Keratinocyte (primary cell): ENCODE measurements around the gene CCDC85B. TPM values are rescaled to one million over a fixed set of nuclear protein-coding genes. Genes with fewer than 3 reads are reported as not detected.

ENCODE experiments used
- DNase-seq: peaks from one replicate; pipeline ENCODE4 v3.0.0-alpha.2; 2011; ENCODE audit warnings: low read depth, missing footprints, low spot score
- FAIRE-seq: peaks from 2 replicates; lab custom pipeline; 2011; peaks lifted over from hg19 to GRCh38; lab: Jason Lieb, UNC
- H2AFZ ChIP-seq: 2 replicates; pipeline ENCODE4 v1.6.0; 2012; ENCODE audit warnings: low read length, control low read depth, inconsistent platforms; ENCODE audit not compliant: control insufficient read depth
- H3K27ac ChIP-seq: 2 replicates; pipeline ENCODE4 v1.5.1; 2011; ENCODE audit warnings: low read length; ENCODE audit not compliant: control insufficient read depth, insufficient read depth
- H3K27me3 ChIP-seq: 3 replicates; pipeline ENCODE4 v1.6.0; 2011; ENCODE audit warnings: low read length; ENCODE audit not compliant: control insufficient read depth, insufficient read depth; ENCODE audit errors: extremely low read depth
- H3K36me3 ChIP-seq, 2 experiments: 2 replicates in 1 of 2; 3 replicates in 1 of 2; pipeline ENCODE4 v1.5.1; 2011; ENCODE audit warnings: low read length in 2 of 2, mild to moderate bottlenecking in 1 of 2; ENCODE audit not compliant: control insufficient read depth in 2 of 2, insufficient read depth in 2 of 2; ENCODE audit errors: extremely low read depth in 1 of 2
- H3K4me1 ChIP-seq: 3 replicates; pipeline ENCODE4 v1.5.1; 2011; ENCODE audit warnings: low read length; ENCODE audit not compliant: control insufficient read depth, insufficient read depth; ENCODE audit errors: extremely low read depth
- H3K4me2 ChIP-seq: 3 replicates; pipeline ENCODE4 v1.6.0; 2011; ENCODE audit warnings: low read depth, low read length; ENCODE audit not compliant: control insufficient read depth, insufficient read depth; ENCODE audit errors: extremely low read depth
- H3K4me3 ChIP-seq, 3 experiments: fragments of 200-600 bp in 1 of 3; sonication (generic) in 1 of 3; 2 replicates in 2 of 3; 3 replicates in 1 of 3; pipeline ENCODE4 v1.5.1; 2011 to 2016; ENCODE audit warnings: low read length in 3 of 3, mild to moderate bottlenecking in 3 of 3, control low read depth in 2 of 3, inconsistent platforms in 1 of 3, low read depth in 1 of 3, mixed read lengths in 1 of 3, mixed run types in 1 of 3, moderate library complexity in 1 of 3; ENCODE audit not compliant: control insufficient read depth in 2 of 3, insufficient read depth in 2 of 3; ENCODE audit errors: extremely low read depth in 1 of 3
- H3K79me2 ChIP-seq: 2 replicates; pipeline ENCODE4 v1.6.0; 2012; ENCODE audit warnings: low read length; ENCODE audit not compliant: control insufficient read depth, insufficient read depth
- H3K9ac ChIP-seq: 3 replicates; pipeline ENCODE4 v1.6.0; 2011; ENCODE audit warnings: low read length; ENCODE audit not compliant: control insufficient read depth, insufficient read depth; ENCODE audit errors: extremely low read depth
- H3K9me1 ChIP-seq: 3 replicates; pipeline ENCODE4 v1.6.0; 2011; ENCODE audit warnings: low read length; ENCODE audit not compliant: control insufficient read depth, insufficient read depth; ENCODE audit errors: extremely low read depth
- H3K9me3 ChIP-seq: 2 replicates; pipeline ENCODE4 v1.5.1; 2012; ENCODE audit warnings: low read depth, low read length; ENCODE audit not compliant: control insufficient read depth
- H4K20me1 ChIP-seq: 3 replicates; pipeline ENCODE4 v1.6.0; 2011; ENCODE audit warnings: low read length; ENCODE audit not compliant: control insufficient read depth, insufficient read depth; ENCODE audit errors: extremely low read depth
- EZH2 ChIP-seq: IDR thresholded peaks from one replicate; pipeline ENCODE4 v1.6.1; 2012; ENCODE audit warnings: inconsistent platforms, mild to moderate bottlenecking, low read length, moderate library complexity
- dilution Hi-C: fragments of 300-500 bp; cut with MboI; formaldehyde crosslinking; loops from one replicate; pipeline ENCODE4 v1.7.0; 2020; ENCODE audit warnings: low sequenced_read_pairs; ENCODE audit not compliant: extremely low pct_ligation_motif_present
- polyA plus RNA-seq, 5 experiments: library from polyadenylated mRNA; depleted of rRNA in 3 of 5; stranded (reverse) in 3 of 5; stranded (forward) in 1 of 5; unstranded in 1 of 5; fragments of >200 nt; gene quantifications; 1 replicate in 1 of 5; 2 replicates in 3 of 5; 3 replicates in 1 of 5; pipeline versions ENCODE4 v1.2.1 to v1.2.3, GENCODE V29; 2011 to 2012; ENCODE audit warnings: missing spikeins in 2 of 5, low read depth in 1 of 5, low replicate concordance in 1 of 5
- TF ChIP-seq, protein P1 (sequence below), 3 experiments: IDR thresholded peaks in 1 of 3; conservative IDR thresholded peaks in 1 of 3; optimal IDR thresholded peaks in 1 of 3; 2 replicates in 2 of 3; 3 replicates in 1 of 3; pipeline versions ENCODE3 to v1.5.1; 2011; ENCODE audit warnings: low read length in 3 of 3, mild to moderate bottlenecking in 3 of 3, moderate library complexity in 2 of 3, control low read depth in 1 of 3, inconsistent platforms in 1 of 3; ENCODE audit not compliant: insufficient read depth in 2 of 3; ENCODE audit errors: extremely low read depth in 1 of 3

The CCDC85B gene
- polyA plus RNA-seq, 1 donor (not counting 4 experiments of a cell fraction or from before 2014, with no cell fraction given), result 4.1 TPM

DNA sequence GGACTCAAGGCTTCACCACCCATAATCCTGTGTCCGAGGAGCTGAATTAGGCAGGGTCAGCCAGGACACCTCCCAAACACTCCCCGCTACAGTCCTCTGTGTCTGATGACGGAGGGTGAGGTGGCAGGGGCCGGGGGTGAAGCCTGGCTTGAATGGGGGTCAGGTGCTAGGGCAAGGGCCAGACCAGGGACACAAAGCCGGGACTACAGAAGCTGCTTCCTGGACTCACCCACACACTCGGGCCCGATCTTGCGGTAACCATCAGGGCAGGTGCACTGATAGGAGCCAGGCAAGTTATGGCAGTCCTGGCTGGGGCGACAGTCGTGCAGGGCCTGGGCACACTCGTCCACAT, 20.2 kb upstream of the CCDC85B start:
- no peak for FAIRE-seq
- H3K9me3 ChIP-seq, result no peaks in the 10 kb centered on the region

DNA sequence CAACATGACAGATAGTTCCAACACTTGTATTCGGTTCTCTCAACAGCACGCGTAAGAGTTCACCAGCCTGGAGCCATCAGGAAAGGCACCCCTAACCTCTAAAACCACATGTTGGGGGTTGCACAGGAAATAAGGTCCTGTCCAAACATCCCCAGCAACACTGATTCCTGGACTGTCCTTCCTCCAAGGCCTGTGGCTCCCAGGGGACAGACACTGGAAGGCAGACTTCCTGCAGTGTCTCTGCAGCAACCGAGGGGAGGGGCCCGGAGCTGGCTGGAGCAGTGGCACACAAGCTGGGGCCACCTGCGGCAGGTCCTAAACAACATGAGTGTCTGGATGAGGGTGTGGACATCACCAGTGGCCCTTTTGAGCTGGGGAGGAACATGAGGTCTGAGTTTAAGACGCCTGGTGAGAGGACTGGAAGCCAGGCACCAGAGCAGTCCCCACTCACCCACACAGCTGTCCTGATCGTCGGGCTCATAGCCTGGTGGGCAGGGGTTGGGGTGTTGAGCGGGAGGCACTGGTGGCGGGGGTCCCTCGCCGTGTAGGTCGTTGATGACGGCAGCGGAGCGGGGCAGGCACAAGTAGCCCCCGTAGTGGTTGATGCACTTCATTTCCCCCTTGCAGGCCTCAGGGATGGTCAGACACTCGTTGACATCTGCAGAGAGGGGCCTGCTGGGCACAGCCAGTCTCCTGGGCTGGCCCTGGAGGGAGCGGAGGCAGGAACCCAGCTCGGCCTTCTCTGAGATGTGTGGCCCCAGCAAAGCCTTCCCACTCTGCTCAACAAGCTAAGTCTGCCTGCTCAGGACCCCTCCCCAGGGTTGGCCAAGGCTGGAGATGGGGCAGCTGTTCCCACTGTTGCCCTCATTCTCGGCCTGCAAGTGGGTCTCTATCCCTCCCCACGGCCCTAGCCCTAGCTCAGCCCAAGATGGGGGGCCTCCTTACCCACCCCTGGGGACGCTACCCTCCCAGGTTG, 19.5 kb upstream of the CCDC85B start:
- H3K27me3 ChIP-seq, result no peaks in the 10 kb centered on the region
- no peak for FAIRE-seq
- no peaks in the 10 kb centered on the region for H3K4me1 ChIP-seq
- TF ChIP-seq EZH2, result no peak
- TF ChIP-seq, protein P1, sequence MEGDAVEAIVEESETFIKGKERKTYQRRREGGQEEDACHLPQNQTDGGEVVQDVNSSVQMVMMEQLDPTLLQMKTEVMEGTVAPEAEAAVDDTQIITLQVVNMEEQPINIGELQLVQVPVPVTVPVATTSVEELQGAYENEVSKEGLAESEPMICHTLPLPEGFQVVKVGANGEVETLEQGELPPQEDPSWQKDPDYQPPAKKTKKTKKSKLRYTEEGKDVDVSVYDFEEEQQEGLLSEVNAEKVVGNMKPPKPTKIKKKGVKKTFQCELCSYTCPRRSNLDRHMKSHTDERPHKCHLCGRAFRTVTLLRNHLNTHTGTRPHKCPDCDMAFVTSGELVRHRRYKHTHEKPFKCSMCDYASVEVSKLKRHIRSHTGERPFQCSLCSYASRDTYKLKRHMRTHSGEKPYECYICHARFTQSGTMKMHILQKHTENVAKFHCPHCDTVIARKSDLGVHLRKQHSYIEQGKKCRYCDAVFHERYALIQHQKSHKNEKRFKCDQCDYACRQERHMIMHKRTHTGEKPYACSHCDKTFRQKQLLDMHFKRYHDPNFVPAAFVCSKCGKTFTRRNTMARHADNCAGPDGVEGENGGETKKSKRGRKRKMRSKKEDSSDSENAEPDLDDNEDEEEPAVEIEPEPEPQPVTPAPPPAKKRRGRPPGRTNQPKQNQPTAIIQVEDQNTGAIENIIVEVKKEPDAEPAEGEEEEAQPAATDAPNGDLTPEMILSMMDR (optimal IDR thresholded peaks at IDR 0.05 in 1 of 3, IDR thresholded peaks at IDR 0.05 in 1 of 3, conservative IDR thresholded peaks at IDR 0.05 in 1 of 3; ENCODE audit: extremely low read depth in 1 of 3, insufficient read depth in 2 of 3, low read length in 3 of 3), result no peak
- H3K9ac ChIP-seq, result no peak overlapping the region
- H3K9me1 ChIP-seq, result no peaks in the 10 kb centered on the region
- no peaks in the 10 kb centered on the region for H4K20me1 ChIP-seq
- no peak for DNase-seq
- H3K9me3 ChIP-seq, result no peaks in the 10 kb centered on the region
- no peaks in the 10 kb centered on the region for H3K79me2 ChIP-seq
- no peak overlapping the region for H2AFZ ChIP-seq
- peaks cover 2 to 12% of the 10 kb centered on the region in 2 experiments for H3K36me3 ChIP-seq
- H3K4me2 ChIP-seq, result no peak overlapping the region
- H3K4me3 ChIP-seq, result no peak overlapping the region
- no peak overlapping the region for H3K27ac ChIP-seq
- dilution Hi-C loops, result no loop called here

More for the DNA sequence above, 20.2 kb upstream of the CCDC85B start:
- Histone ChIP-seq H3K36me3 (peaks cover 7 to 16% of the 10 kb centered on the region in 2 experiments), H3K27ac (no peak overlapping the region), H2AFZ (no peak overlapping the region), H3K9ac (no peak overlapping the region), H3K4me3 (no peak overlapping the region), H3K79me2 (no peaks in the 10 kb centered on the region), H3K4me2 (no peak overlapping the region), H3K27me3 (no peaks in the 10 kb centered on the region), H4K20me1 (no peaks in the 10 kb centered on the region), H3K9me1 (no peaks in the 10 kb centered on the region), H3K4me1 (no peaks in the 10 kb centered on the region)
- dilution Hi-C loops, result no loop called here
- DNase-seq, result no peak
- no peak for TF ChIP-seq EZH2
- TF ChIP-seq, protein P1 (optimal IDR thresholded peaks at IDR 0.05 in 1 of 3, IDR thresholded peaks at IDR 0.05 in 1 of 3, conservative IDR thresholded peaks at IDR 0.05 in 1 of 3; ENCODE audit: extremely low read depth in 1 of 3, insufficient read depth in 2 of 3, low read length in 3 of 3), result no peak
